Trophoblast cell (in vitro differentiated cells and primary cell): ENCODE measurements around the gene CADM1.

Experiments used
- DNase-seq, 2 donors: peaks; one replicate each; pipeline ENCODE4 v3.0.0-alpha.2; 2016
- H2AFZ ChIP-seq: 2 replicates; pipeline ENCODE4 v1.6.1; 2013; ENCODE audit warnings: low read length, moderate library complexity, mild to moderate bottlenecking; ENCODE audit not compliant: insufficient read depth, poor library complexity
- H2AK5ac ChIP-seq: 2 replicates; pipeline ENCODE4 v1.6.1; 2013; ENCODE audit warnings: mild to moderate bottlenecking, low read length
- H2BK120ac ChIP-seq: 2 replicates; pipeline ENCODE4 v1.6.1; 2013; ENCODE audit warnings: low read length, mild to moderate bottlenecking, moderate library complexity; ENCODE audit not compliant: insufficient read depth, poor library complexity
- H2BK12ac ChIP-seq: 2 replicates; pipeline ENCODE4 v1.6.1; 2013; ENCODE audit warnings: mild to moderate bottlenecking, low read length, moderate library complexity
- H2BK5ac ChIP-seq: 2 replicates; pipeline ENCODE4 v1.6.1; 2013; ENCODE audit warnings: low read length, low read depth, moderate library complexity, mild to moderate bottlenecking; ENCODE audit not compliant: poor library complexity
- H3K14ac ChIP-seq: 2 replicates; pipeline ENCODE4 v1.6.1; 2013; ENCODE audit warnings: mild to moderate bottlenecking, low read length
- H3K18ac ChIP-seq: 2 replicates; pipeline ENCODE4 v1.6.1; 2013; ENCODE audit warnings: mild to moderate bottlenecking, low read length
- H3K23ac ChIP-seq: 2 replicates; pipeline ENCODE4 v1.6.1; 2013; ENCODE audit warnings: low read length
- H3K27ac ChIP-seq: 2 replicates; pipeline ENCODE4 v1.5.1; 2013; ENCODE audit warnings: low read depth, mild to moderate bottlenecking, inconsistent platforms, low read length, moderate library complexity
- H3K27me3 ChIP-seq: 2 replicates; pipeline ENCODE4 v1.6.1; 2013; ENCODE audit warnings: inconsistent platforms, mild to moderate bottlenecking, low read length, moderate library complexity; ENCODE audit not compliant: insufficient read depth
- H3K36me3 ChIP-seq, 2 experiments: 1 replicate in 1 of 2; 2 replicates in 1 of 2; pipeline ENCODE4 v1.6.1; 2013; ENCODE audit warnings: low read length in 2 of 2, mild to moderate bottlenecking in 2 of 2, moderate library complexity in 1 of 2; ENCODE audit not compliant: insufficient read depth in 2 of 2, control insufficient read depth in 1 of 2
- H3K4ac ChIP-seq: 2 replicates; pipeline ENCODE4 v1.6.1; 2013; ENCODE audit warnings: low read depth, mild to moderate bottlenecking, low read length, moderate library complexity
- H3K4me1 ChIP-seq, 2 experiments: 1 replicate in 1 of 2; 2 replicates in 1 of 2; pipeline ENCODE4 v1.6.1; 2013; ENCODE audit warnings: low read length in 2 of 2, mild to moderate bottlenecking in 2 of 2, moderate library complexity in 1 of 2; ENCODE audit not compliant: insufficient read depth in 2 of 2, control insufficient read depth in 1 of 2
- H3K4me2 ChIP-seq: 2 replicates; pipeline ENCODE4 v1.6.1; 2013; ENCODE audit warnings: inconsistent platforms, mild to moderate bottlenecking, low read length, moderate library complexity
- H3K4me3 ChIP-seq: 2 replicates; pipeline ENCODE4 v1.5.1; 2013; ENCODE audit warnings: mild to moderate bottlenecking, low read depth, low read length, inconsistent platforms
- H3K79me1 ChIP-seq: one replicate; pipeline ENCODE4 v1.6.1; 2013; ENCODE audit warnings: low read length
- H3K79me2 ChIP-seq: 2 replicates; pipeline ENCODE4 v1.6.1; 2013; ENCODE audit warnings: low read length, mild to moderate bottlenecking; ENCODE audit not compliant: control insufficient read depth, insufficient read depth, poor library complexity
- H3K9ac ChIP-seq: 2 replicates; pipeline ENCODE4 v1.6.1; 2013; ENCODE audit warnings: mild to moderate bottlenecking, low read length
- H3K9me3 ChIP-seq: 2 replicates; pipeline ENCODE4 v1.6.1; 2013; ENCODE audit warnings: low read depth, mild to moderate bottlenecking, control low read depth, inconsistent platforms, low read length; ENCODE audit not compliant: insufficient read depth
- H4K12ac ChIP-seq: 2 replicates; pipeline ENCODE4 v1.6.1; 2013; ENCODE audit warnings: low read depth, mild to moderate bottlenecking, low read length, moderate library complexity
- H4K8ac ChIP-seq: 2 replicates; pipeline ENCODE4 v1.6.1; 2013; ENCODE audit warnings: low read depth, mild to moderate bottlenecking, low read length, moderate library complexity
- H4K91ac ChIP-seq: one replicate; pipeline ENCODE4 v1.6.1; 2013; ENCODE audit warnings: low read depth, mild to moderate bottlenecking, low read length, moderate library complexity
- WGBS: extraction: QIAGEN DNeasy Blood & Tissue Kit; methylation state at CpG from one replicate; pipeline ENCODE4 v1.1.7; 2013; ENCODE audit warnings: missing lambda C conversion rate; ENCODE audit not compliant: insufficient read length, insufficient coverage; ENCODE audit errors: extremely low coverage; 5-methylcytosine and 5-hydroxymethylcytosine counted together

CADM1 gene

GRCh38 chr11:115311949-115312348, 192.3 kb downstream of the CADM1 start:
- no peaks in the 10 kb centered on the region for H3K79me1 ChIP-seq
- no peak overlapping the region for H3K9ac ChIP-seq
- no peak overlapping the region for H2AK5ac ChIP-seq
- H4K91ac ChIP-seq: no peak overlapping the region
- H2BK12ac ChIP-seq: no peak overlapping the region
- H2BK120ac ChIP-seq: no peak overlapping the region
- no peaks in the 10 kb centered on the region for H3K79me2 ChIP-seq
- no peaks in the 10 kb centered on the region for H3K27me3 ChIP-seq
- H3K36me3 ChIP-seq: no peaks in the 10 kb centered on the region
- H2AFZ ChIP-seq: no peak overlapping the region
- H3K4me2 ChIP-seq: no peak overlapping the region
- H4K12ac ChIP-seq: no peak overlapping the region
- H3K9me3 ChIP-seq: no peaks in the 10 kb centered on the region
- no peak overlapping the region for H3K18ac ChIP-seq
- no peak overlapping the region for H3K27ac ChIP-seq
- H2BK5ac ChIP-seq: no peak overlapping the region
- H3K4ac ChIP-seq: no peak overlapping the region
- no peak overlapping the region for H3K4me3 ChIP-seq
- no peak overlapping the region for H3K14ac ChIP-seq
- no CpG with 5 or more reads among the region's 3 CpGs for WGBS
- H3K23ac ChIP-seq: no peak overlapping the region
- H3K4me1 ChIP-seq: no peaks in the 10 kb centered on the region
- no peak for DNase-seq
- H4K8ac ChIP-seq: no peak overlapping the region

- Histone ChIP-seq H4K91ac (no peak overlapping the region), H2AK5ac (no peak overlapping the region)
Measured at GRCh38 chr11:115306689-115307088, 197.5 kb downstream of the CADM1 start.

GRCh38 chr11:115304774-115305472, 199.3 kb downstream of the CADM1 start:
- H3K14ac ChIP-seq: no peak overlapping the region

More at GRCh38 chr11:115306689-115307088, 197.5 kb downstream of the CADM1 start:
- H3K18ac ChIP-seq: no peak overlapping the region
- H3K27ac ChIP-seq: no peak overlapping the region
- WGBS: no CpG with 5 or more reads among the region's 1 CpG
- H3K4me1 ChIP-seq: no peaks in the 10 kb centered on the region
- no peak overlapping the region for H3K23ac ChIP-seq
- no peak overlapping the region for H3K14ac ChIP-seq
- no peak overlapping the region for H3K4me3 ChIP-seq
- no peak overlapping the region for H2BK5ac ChIP-seq
- no peak overlapping the region for H3K4me2 ChIP-seq
- no peaks in the 10 kb centered on the region for H3K79me2 ChIP-seq
- H3K79me1 ChIP-seq: no peaks in the 10 kb centered on the region
- H3K9ac ChIP-seq: no peak overlapping the region
- H3K27me3 ChIP-seq: no peaks in the 10 kb centered on the region
- no peak overlapping the region for H3K4ac ChIP-seq
- no peak for DNase-seq
- no peak overlapping the region for H2AFZ ChIP-seq
- no peaks in the 10 kb centered on the region for H3K9me3 ChIP-seq
- no peaks in the 10 kb centered on the region for H3K36me3 ChIP-seq
- no peak overlapping the region for H4K12ac ChIP-seq
- H4K8ac ChIP-seq: no peak overlapping the region
- H2BK12ac ChIP-seq: no peak overlapping the region
- H2BK120ac ChIP-seq: no peak overlapping the region

GRCh38 chr11:115303929-115304531, 200.2 kb downstream of the CADM1 start:
- Histone ChIP-seq H2BK5ac (no peak overlapping the region), H3K9ac (no peak overlapping the region), H4K91ac (no peak overlapping the region), H3K27me3 (no peaks in the 10 kb centered on the region), H4K8ac (no peak overlapping the region), H2AK5ac (no peak overlapping the region), H3K9me3 (no peaks in the 10 kb centered on the region), H3K4ac (no peak overlapping the region), H3K36me3 (no peaks in the 10 kb centered on the region), H3K23ac (no peak overlapping the region), H3K4me1 (no peaks in the 10 kb centered on the region), H3K14ac (no peak overlapping the region), H2AFZ (no peak overlapping the region), H2BK120ac (no peak overlapping the region), H3K4me2 (no peak overlapping the region), H3K4me3 (no peak overlapping the region), H4K12ac (no peak overlapping the region), H3K79me2 (no peaks in the 10 kb centered on the region), H3K27ac (no peak overlapping the region), H3K79me1 (no peaks in the 10 kb centered on the region), H3K18ac (no peak overlapping the region), H2BK12ac (no peak overlapping the region)
- no peak for DNase-seq
- WGBS: no CpG with 5 or more reads among the region's 2 CpGs

More at GRCh38 chr11:115304774-115305472, 199.3 kb downstream of the CADM1 start:
- Histone ChIP-seq H3K4me2 (no peak overlapping the region), H2AFZ (no peak overlapping the region), H3K79me2 (no peaks in the 10 kb centered on the region), H3K79me1 (no peaks in the 10 kb centered on the region), H3K18ac (no peak overlapping the region), H3K9me3 (no peaks in the 10 kb centered on the region), H3K4me1 (no peaks in the 10 kb centered on the region), H3K27me3 (no peaks in the 10 kb centered on the region), H2BK120ac (no peak overlapping the region), H3K4me3 (no peak overlapping the region), H2BK12ac (no peak overlapping the region), H4K8ac (no peak overlapping the region), H4K12ac (no peak overlapping the region), H3K23ac (no peak overlapping the region), H4K91ac (no peak overlapping the region), H3K4ac (no peak overlapping the region), H3K9ac (no peak overlapping the region), H3K27ac (no peak overlapping the region), H3K36me3 (no peaks in the 10 kb centered on the region), H2BK5ac (no peak overlapping the region), H2AK5ac (no peak overlapping the region)
- WGBS: no CpG with 5 or more reads among the region's 6 CpGs
- no peak for DNase-seq
